ENCODE results near the gene TMEM219. TPM values are rescaled to one million over a fixed set of nuclear protein-coding genes. Genes with fewer than 3 reads are reported as not detected.

TMEM219 gene
- total RNA-seq, 1 experiment from 2014 or later: 69.6 TPM

DNA sequence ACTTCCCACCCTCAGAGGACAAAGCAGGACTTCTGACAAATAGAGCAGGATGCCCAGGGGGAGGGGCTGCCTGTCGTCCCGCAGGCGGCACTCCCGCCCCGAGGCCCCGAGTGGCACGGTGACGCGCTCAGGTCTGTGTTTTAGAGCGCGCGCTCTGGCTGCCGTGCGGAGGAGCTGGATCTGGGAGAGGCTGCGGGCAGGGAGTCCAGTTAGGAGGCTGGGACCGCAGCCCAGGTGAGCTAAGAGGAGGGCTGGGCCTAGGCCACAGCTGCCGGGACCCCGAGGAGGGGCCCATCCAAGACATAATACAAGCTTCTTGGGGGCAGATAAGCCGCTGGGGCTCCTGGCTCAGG, 42.5 kb downstream of the TMEM219 start (continued):
- TF ChIP-seq SMAD3 (CRISPR knock-in tag; IDR thresholded peaks at IDR 0.05; ENCODE audit: borderline replicate concordance): no peak

DNA sequence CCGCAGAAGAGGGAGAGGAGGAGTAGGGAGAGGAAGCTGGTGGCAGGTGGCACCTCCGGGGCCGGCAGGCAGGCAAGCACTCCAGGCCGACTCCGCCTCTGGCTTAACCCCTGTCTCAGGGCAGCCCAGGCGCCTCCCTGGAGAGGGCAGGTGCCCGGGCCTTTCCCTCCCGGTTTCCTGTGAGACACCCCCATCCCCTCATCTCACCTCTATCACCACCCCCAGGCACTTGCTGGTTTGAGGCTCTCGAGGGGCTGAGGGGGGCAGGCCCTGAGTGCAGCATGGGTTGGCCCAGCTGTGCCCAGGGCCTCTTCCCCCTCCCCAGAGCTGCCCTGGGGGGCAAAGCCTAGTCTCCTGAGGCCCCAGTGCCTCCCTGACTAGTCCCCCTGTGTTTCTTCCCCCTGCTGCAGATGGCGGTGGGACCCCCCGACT, 42.9 kb downstream of the TMEM219 start:
- ATAC-seq (no peak), DNase-seq (ENCODE audit: low spot score) (no peak)
- no peaks in the 10 kb centered on the region for H3K9me3 Mint-ChIP-seq
- peaks cover 9% of the 10 kb centered on the region for H3K36me3 Mint-ChIP-seq
- TF ChIP-seq, protein P1, sequence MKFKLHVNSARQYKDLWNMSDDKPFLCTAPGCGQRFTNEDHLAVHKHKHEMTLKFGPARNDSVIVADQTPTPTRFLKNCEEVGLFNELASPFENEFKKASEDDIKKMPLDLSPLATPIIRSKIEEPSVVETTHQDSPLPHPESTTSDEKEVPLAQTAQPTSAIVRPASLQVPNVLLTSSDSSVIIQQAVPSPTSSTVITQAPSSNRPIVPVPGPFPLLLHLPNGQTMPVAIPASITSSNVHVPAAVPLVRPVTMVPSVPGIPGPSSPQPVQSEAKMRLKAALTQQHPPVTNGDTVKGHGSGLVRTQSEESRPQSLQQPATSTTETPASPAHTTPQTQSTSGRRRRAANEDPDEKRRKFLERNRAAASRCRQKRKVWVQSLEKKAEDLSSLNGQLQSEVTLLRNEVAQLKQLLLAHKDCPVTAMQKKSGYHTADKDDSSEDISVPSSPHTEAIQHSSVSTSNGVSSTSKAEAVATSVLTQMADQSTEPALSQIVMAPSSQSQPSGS (CRISPR knock-in tag; IDR thresholded peaks at IDR 0.05; ENCODE audit: borderline replicate concordance, low read depth): no peak
- no peak for TF ChIP-seq ESRRA (CRISPR knock-in tag; IDR thresholded peaks at IDR 0.05; ENCODE audit: borderline replicate concordance)
- no peak for TF ChIP-seq NFYB (CRISPR knock-in tag; conservative IDR thresholded peaks at IDR 0.05; ENCODE audit: low read depth)
- TF ChIP-seq NFATC4 (CRISPR knock-in tag; IDR thresholded peaks at IDR 0.05): no peak
- no peak for TF ChIP-seq ZNF219 (CRISPR knock-in tag; IDR thresholded peaks at IDR 0.05; ENCODE audit: borderline replicate concordance)
- TF ChIP-seq, protein P2, sequence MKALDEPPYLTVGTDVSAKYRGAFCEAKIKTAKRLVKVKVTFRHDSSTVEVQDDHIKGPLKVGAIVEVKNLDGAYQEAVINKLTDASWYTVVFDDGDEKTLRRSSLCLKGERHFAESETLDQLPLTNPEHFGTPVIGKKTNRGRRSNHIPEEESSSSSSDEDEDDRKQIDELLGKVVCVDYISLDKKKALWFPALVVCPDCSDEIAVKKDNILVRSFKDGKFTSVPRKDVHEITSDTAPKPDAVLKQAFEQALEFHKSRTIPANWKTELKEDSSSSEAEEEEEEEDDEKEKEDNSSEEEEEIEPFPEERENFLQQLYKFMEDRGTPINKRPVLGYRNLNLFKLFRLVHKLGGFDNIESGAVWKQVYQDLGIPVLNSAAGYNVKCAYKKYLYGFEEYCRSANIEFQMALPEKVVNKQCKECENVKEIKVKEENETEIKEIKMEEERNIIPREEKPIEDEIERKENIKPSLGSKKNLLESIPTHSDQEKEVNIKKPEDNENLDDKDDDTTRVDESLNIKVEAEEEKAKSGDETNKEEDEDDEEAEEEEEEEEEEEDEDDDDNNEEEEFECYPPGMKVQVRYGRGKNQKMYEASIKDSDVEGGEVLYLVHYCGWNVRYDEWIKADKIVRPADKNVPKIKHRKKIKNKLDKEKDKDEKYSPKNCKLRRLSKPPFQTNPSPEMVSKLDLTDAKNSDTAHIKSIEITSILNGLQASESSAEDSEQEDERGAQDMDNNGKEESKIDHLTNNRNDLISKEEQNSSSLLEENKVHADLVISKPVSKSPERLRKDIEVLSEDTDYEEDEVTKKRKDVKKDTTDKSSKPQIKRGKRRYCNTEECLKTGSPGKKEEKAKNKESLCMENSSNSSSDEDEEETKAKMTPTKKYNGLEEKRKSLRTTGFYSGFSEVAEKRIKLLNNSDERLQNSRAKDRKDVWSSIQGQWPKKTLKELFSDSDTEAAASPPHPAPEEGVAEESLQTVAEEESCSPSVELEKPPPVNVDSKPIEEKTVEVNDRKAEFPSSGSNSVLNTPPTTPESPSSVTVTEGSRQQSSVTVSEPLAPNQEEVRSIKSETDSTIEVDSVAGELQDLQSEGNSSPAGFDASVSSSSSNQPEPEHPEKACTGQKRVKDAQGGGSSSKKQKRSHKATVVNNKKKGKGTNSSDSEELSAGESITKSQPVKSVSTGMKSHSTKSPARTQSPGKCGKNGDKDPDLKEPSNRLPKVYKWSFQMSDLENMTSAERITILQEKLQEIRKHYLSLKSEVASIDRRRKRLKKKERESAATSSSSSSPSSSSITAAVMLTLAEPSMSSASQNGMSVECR (CRISPR knock-in tag; IDR thresholded peaks at IDR 0.05; ENCODE audit: borderline replicate concordance): no peak
- TF ChIP-seq, protein P3, sequence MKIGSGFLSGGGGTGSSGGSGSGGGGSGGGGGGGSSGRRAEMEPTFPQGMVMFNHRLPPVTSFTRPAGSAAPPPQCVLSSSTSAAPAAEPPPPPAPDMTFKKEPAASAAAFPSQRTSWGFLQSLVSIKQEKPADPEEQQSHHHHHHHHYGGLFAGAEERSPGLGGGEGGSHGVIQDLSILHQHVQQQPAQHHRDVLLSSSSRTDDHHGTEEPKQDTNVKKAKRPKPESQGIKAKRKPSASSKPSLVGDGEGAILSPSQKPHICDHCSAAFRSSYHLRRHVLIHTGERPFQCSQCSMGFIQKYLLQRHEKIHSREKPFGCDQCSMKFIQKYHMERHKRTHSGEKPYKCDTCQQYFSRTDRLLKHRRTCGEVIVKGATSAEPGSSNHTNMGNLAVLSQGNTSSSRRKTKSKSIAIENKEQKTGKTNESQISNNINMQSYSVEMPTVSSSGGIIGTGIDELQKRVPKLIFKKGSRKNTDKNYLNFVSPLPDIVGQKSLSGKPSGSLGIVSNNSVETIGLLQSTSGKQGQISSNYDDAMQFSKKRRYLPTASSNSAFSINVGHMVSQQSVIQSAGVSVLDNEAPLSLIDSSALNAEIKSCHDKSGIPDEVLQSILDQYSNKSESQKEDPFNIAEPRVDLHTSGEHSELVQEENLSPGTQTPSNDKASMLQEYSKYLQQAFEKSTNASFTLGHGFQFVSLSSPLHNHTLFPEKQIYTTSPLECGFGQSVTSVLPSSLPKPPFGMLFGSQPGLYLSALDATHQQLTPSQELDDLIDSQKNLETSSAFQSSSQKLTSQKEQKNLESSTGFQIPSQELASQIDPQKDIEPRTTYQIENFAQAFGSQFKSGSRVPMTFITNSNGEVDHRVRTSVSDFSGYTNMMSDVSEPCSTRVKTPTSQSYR (CRISPR knock-in tag; IDR thresholded peaks at IDR 0.05): no peak
- TF ChIP-seq ZNF317 (CRISPR knock-in tag; IDR thresholded peaks at IDR 0.05; ENCODE audit: borderline replicate concordance, low read depth): no peak
- TF ChIP-seq, protein P4, sequence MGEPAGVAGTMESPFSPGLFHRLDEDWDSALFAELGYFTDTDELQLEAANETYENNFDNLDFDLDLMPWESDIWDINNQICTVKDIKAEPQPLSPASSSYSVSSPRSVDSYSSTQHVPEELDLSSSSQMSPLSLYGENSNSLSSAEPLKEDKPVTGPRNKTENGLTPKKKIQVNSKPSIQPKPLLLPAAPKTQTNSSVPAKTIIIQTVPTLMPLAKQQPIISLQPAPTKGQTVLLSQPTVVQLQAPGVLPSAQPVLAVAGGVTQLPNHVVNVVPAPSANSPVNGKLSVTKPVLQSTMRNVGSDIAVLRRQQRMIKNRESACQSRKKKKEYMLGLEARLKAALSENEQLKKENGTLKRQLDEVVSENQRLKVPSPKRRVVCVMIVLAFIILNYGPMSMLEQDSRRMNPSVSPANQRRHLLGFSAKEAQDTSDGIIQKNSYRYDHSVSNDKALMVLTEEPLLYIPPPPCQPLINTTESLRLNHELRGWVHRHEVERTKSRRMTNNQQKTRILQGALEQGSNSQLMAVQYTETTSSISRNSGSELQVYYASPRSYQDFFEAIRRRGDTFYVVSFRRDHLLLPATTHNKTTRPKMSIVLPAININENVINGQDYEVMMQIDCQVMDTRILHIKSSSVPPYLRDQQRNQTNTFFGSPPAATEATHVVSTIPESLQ (CRISPR knock-in tag; IDR thresholded peaks at IDR 0.05): no peak
- TF ChIP-seq JUN (CRISPR knock-in tag; IDR thresholded peaks at IDR 0.05): no peak
- no peak for TF ChIP-seq RORB (CRISPR knock-in tag; IDR thresholded peaks at IDR 0.05)
- TF ChIP-seq, protein P5, sequence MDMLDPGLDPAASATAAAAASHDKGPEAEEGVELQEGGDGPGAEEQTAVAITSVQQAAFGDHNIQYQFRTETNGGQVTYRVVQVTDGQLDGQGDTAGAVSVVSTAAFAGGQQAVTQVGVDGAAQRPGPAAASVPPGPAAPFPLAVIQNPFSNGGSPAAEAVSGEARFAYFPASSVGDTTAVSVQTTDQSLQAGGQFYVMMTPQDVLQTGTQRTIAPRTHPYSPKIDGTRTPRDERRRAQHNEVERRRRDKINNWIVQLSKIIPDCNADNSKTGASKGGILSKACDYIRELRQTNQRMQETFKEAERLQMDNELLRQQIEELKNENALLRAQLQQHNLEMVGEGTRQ (CRISPR knock-in tag; IDR thresholded peaks at IDR 0.05): no peak
- TF ChIP-seq CBFB (CRISPR knock-in tag; IDR thresholded peaks at IDR 0.05; ENCODE audit: low read depth): no peak
- no peak for TF ChIP-seq PRRX2 (CRISPR knock-in tag; IDR thresholded peaks at IDR 0.05)
- H3K27me3 Mint-ChIP-seq (ENCODE audit: low read depth): peaks cover 4% of the 10 kb centered on the region; the same call in 1 of the 2 replicates
- H3K27ac Mint-ChIP-seq: no peak overlapping the region
- POLR2A ChIA-PET: no interaction called here
- CTCF ChIA-PET: interaction anchor here (0.8 to 2.4 kb wide), 6 partner anchors 27 to 105 kb away, joined by 3 to 24 read pairs (median 5); partner anchors contain the start of genes ASPHD1, SEZ6L2, TAOK2 and TLCD3B
- H3K4me1 Mint-ChIP-seq: peaks cover 18% of the 10 kb centered on the region
- H3K4me3 Mint-ChIP-seq: no peak overlapping the region
